ENCODE data around the gene LASP1NB.

Gene LASP1NB

GRCh38 chr17:38970128-38970527 lies 44.7 kb downstream of the LASP1NB start:
- Histone ChIP-seq H3K9me3 (replicated peaks; ENCODE audit: control insufficient read depth, insufficient read depth, low read length) (no peaks in the 10 kb centered on the region), H2AFZ (ENCODE audit: low read depth, low read length) (no peak overlapping the region), H4K20me1 (replicated peaks; ENCODE audit: control insufficient read depth, extremely low read depth, insufficient read depth, low read length) (no peaks in the 10 kb centered on the region), H3K79me2 (ENCODE audit: control insufficient read depth, insufficient read depth, low read length) (no peaks in the 10 kb centered on the region), H3K9ac (replicated peaks; ENCODE audit: extremely low read depth, insufficient read depth, low read length) (no peak overlapping the region), H3K36me3 (ENCODE audit: control insufficient read depth in 2 of 2, extremely low read depth in 1 of 2, insufficient read depth in 2 of 2, low read length in 2 of 2) (no peaks in the 10 kb centered on the region), H3K4me2 (ENCODE audit: insufficient read depth, low read length) (no peak overlapping the region), H3K4me3 (replicated peaks in 1 of 3; ENCODE audit: insufficient read depth in 1 of 3, low read depth in 1 of 3, low read length in 3 of 3) (no peak overlapping the region), H3K27me3 (ENCODE audit: control insufficient read depth in 2 of 2, insufficient read depth in 2 of 2, low read length in 2 of 2) (peaks cover 0 to 4% of the 10 kb centered on the region in 2 experiments), H3K9me1 (replicated peaks; ENCODE audit: control insufficient read depth, extremely low read depth, insufficient read depth, low read length) (no peaks in the 10 kb centered on the region), H3K27ac (ENCODE audit: insufficient read depth, low read depth, low read length) (no peak overlapping the region), H3K4me1 (ENCODE audit: control insufficient read depth, extremely low read depth, insufficient read depth, low read length) (no peaks in the 10 kb centered on the region)
- dilution Hi-C loops (cut with MboI; ENCODE audit: extremely low pct_ligation_motif_present, low sequenced_read_pairs) (no loop called here), intact Hi-C loops (cut with micrococcal nuclease) (no loop called here)
- CTCF ChIA-PET, result interaction anchor here (1.0 to 2.4 kb wide), 2 partner anchors 13 to 46 kb away, joined by 3 to 17 read pairs; no protein-coding TSS in a partner anchor
- DNase-seq (ENCODE audit: low read depth, low spot score) (no peak), FAIRE-seq (no peak)
- TF ChIP-seq CTCF (IDR thresholded peaks at IDR 0.05; ENCODE audit: extremely low read depth in 1 of 2, insufficient read depth in 1 of 2, low read depth in 1 of 2, low read length in 2 of 2), result no peak
- TF ChIP-seq POLR2A (IDR thresholded peaks at IDR 0.05; ENCODE audit: low read depth, low read length), result no peak
- no peak for TF ChIP-seq JUN (IDR thresholded peaks at IDR 0.05; ENCODE audit: borderline replicate concordance, insufficient read depth, insufficient read length, low read depth)
- TF ChIP-seq FOS (IDR thresholded peaks at IDR 0.05; ENCODE audit: borderline replicate concordance, insufficient read depth, low read length), result no peak
- no peak for TF ChIP-seq EZH2 (IDR thresholded peaks at IDR 0.05; ENCODE audit: borderline replicate concordance, low read depth, low read length, severe bottlenecking)
- no peak for TF ChIP-seq MAX (IDR thresholded peaks at IDR 0.05; ENCODE audit: insufficient read depth, insufficient read length)
- no peak for TF ChIP-seq POLR2AphosphoS5 (IDR thresholded peaks at IDR 0.05; ENCODE audit: insufficient read depth, low read depth, low read length)
- no peak for TF ChIP-seq MYC (IDR thresholded peaks at IDR 0.05; ENCODE audit: low read depth, low read length)
- TF ChIP-seq GATA2 (IDR thresholded peaks at IDR 0.05; ENCODE audit: insufficient read depth, insufficient read length, low read depth, low read length), result no peak
- no TSS peak for BruUV-seq (replicated peaks)
- POLR2A ChIA-PET, result no interaction called here

All from endothelial cell of umbilical vein (primary cell).